ENCODE data around the gene MATK.
A peak's percentile ranks its signal among the peaks of the same experiment; 100 is the strongest.
"Not testable (repeated sequence)": the region's sequence is repeated elsewhere in the genome, so short reads cannot be mapped to it uniquely, and the experiment has no call there.

The MATK gene

GRCh38 chr19:3785938-3786824 lies at the start of gene MATK:
Gene MATK, minus strand, starts transcription at chr19:3786381. Its CDS starts 1,246 bp downstream, at chr19:3785135.
- peak; percentile 85 for DNase-seq (ENCODE audit: low spot score)

GRCh38 chr19:3835055-3835435 lies 48.9 kb upstream of the MATK start:
- no peak for DNase-seq (ENCODE audit: low spot score)

GRCh38 chr19:3834349-3835054 lies 48.3 kb upstream of the MATK start:
- DNase-seq (ENCODE audit: low spot score), result no peak

GRCh38 chr19:3833578-3834348 lies 47.6 kb upstream of the MATK start:
- DNase-seq (ENCODE audit: low spot score), result no peak

- no peak for DNase-seq (ENCODE audit: low spot score)
Observed at GRCh38 chr19:3832001-3832400, 45.8 kb upstream of the MATK start.

- no peak for DNase-seq (ENCODE audit: low spot score)
Observed at GRCh38 chr19:3831601-3832000, 45.4 kb upstream of the MATK start.

- no peak for DNase-seq (ENCODE audit: low spot score)
Observed at GRCh38 chr19:3830621-3831589, 44.7 kb upstream of the MATK start.

- DNase-seq (ENCODE audit: low spot score), result no peak
Observed at GRCh38 chr19:3827306-3827705, 41.1 kb upstream of the MATK start.

GRCh38 chr19:3826163-3826562 lies 40.0 kb upstream of the MATK start:
- DNase-seq (ENCODE audit: low spot score), result no peak

GRCh38 chr19:3825286-3825956 lies 39.2 kb upstream of the MATK start:
- DNase-seq (ENCODE audit: low spot score), result no peak

GRCh38 chr19:3823350-3823713 lies 37.2 kb upstream of the MATK start:
- no peak for DNase-seq (ENCODE audit: low spot score)

GRCh38 chr19:3822683-3823349 lies 36.6 kb upstream of the MATK start:
- no peak for DNase-seq (ENCODE audit: low spot score)

- peak; percentile 98 for DNase-seq (ENCODE audit: low spot score)
Observed at GRCh38 chr19:3821857-3822364, 35.7 kb upstream of the MATK start.

GRCh38 chr19:3821156-3821555 lies 35.0 kb upstream of the MATK start:
- DNase-seq (ENCODE audit: low spot score), result no peak

GRCh38 chr19:3819989-3820388 lies 33.8 kb upstream of the MATK start:
- DNase-seq (ENCODE audit: low spot score), result no peak

- DNase-seq (ENCODE audit: low spot score), result no peak
Observed at GRCh38 chr19:3818918-3819317, 32.7 kb upstream of the MATK start.

- DNase-seq (ENCODE audit: low spot score), result no peak
Observed at GRCh38 chr19:3818466-3818865, 32.3 kb upstream of the MATK start.

GRCh38 chr19:3817761-3818160 lies 31.6 kb upstream of the MATK start:
- DNase-seq (ENCODE audit: low spot score), result no peak

GRCh38 chr19:3816566-3817218 lies 30.5 kb upstream of the MATK start:
- DNase-seq (ENCODE audit: low spot score), result no peak

- DNase-seq (ENCODE audit: low spot score), result not testable (repeated sequence)
Observed at GRCh38 chr19:3816148-3816547, 30.0 kb upstream of the MATK start.
